HL-60/S4 (cell line): ENCODE data around the gene PPARGC1A.

Experiments used
- in situ Hi-C: fragments of 300-500 bp; cut with MboI; formaldehyde crosslinking; loops from 2 replicates; pipeline ENCODE4 v1.14.3; 2022; ENCODE audit warnings: low sequenced_read_pairs

Gene PPARGC1A

DNA sequence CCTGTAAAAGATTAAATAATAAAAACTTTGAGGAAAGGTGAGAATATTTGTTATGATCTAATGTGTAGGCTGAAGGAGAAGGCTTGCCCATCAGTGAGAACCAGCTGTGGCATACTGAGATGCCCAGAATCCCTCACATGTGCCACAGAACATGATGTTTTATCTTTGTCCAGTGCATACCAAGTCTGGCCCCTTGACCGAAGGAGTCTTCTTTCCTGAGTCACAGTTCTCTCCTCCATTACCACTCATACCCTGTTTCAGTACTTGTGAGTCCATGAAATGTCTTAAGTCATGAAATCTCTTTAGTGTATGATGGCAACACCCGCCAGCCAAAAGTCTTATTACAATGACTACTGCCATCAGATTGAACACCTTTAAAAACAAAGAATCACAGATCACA, 42.7 kb downstream of the PPARGC1A start:
- in situ Hi-C loops = no loop called here

GRCh38 chr4:23844961-23845360, 44.9 kb downstream of the PPARGC1A start:
- in situ Hi-C loops = no loop called here

- in situ Hi-C loops = no loop called here
Measured at GRCh38 chr4:23839279-23839678, 50.6 kb downstream of the PPARGC1A start.

GRCh38 chr4:23838607-23839006, 51.2 kb downstream of the PPARGC1A start:
- in situ Hi-C loops = no loop called here

- in situ Hi-C loops = no loop called here
Measured at GRCh38 chr4:23838131-23838530, 51.7 kb downstream of the PPARGC1A start.

DNA sequence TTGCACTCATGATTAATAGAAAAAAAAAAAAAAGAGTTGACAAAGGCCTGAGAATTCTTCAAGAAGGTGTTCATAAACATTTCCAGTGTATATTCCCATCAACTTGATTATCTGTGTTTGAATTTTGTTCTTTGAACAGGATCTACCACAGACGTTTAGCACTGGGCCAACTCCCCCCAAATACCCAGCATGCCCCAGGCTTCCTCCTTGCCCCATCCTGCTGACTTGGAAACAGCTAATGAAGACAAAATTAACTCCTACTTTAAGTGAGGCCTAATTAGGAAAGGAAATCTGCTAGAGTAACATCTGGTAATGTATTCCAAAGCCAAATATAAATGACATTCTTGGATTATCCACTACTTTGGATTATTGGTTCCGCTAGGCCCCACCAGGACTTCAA, 52.5 kb downstream of the PPARGC1A start:
- in situ Hi-C loops = no loop called here

GRCh38 chr4:23835774-23836478, 53.9 kb downstream of the PPARGC1A start:
- in situ Hi-C loops = no loop called here

- in situ Hi-C loops = no loop called here
Measured at GRCh38 chr4:23828779-23829178, 61.1 kb downstream of the PPARGC1A start.

DNA sequence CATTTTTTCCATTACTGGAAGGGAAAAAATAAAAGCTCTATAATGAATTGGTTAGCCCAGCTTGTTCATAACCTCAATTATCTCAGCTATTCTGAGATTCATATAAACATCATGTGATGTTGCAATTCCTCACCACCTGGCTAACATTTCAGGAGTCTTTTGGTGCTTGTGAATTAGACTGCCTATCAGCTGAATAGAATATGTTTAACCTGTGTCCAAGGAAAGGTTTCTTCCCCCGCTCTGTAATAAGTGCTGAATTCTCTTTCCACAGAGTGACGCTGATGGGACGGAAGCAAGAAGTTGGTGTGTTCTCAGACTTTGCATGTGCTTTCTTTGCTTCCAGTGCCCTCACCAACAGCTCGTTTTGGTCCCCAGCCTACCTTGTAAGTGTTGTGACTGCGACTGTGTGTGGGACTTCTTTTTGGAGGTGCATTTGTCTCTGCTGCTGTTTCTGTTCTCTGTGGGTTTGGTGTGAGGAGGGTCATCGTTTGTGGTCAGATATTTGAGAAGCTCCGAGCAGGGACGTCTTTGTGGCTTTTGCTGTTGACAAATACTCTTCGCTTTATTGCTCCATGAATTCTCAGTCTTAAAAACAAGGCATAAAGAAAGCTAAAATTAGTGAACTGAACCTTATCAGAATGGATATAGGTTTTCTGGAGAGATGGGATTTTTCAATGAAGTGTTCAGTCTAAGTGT, 61.7 kb downstream of the PPARGC1A start:
- in situ Hi-C loops = no loop called here

GRCh38 chr4:23822181-23822580, 67.7 kb downstream of the PPARGC1A start:
- in situ Hi-C loops = no loop called here

GRCh38 chr4:23819041-23819511, 70.8 kb downstream of the PPARGC1A start:
- in situ Hi-C loops = no loop called here

DNA sequence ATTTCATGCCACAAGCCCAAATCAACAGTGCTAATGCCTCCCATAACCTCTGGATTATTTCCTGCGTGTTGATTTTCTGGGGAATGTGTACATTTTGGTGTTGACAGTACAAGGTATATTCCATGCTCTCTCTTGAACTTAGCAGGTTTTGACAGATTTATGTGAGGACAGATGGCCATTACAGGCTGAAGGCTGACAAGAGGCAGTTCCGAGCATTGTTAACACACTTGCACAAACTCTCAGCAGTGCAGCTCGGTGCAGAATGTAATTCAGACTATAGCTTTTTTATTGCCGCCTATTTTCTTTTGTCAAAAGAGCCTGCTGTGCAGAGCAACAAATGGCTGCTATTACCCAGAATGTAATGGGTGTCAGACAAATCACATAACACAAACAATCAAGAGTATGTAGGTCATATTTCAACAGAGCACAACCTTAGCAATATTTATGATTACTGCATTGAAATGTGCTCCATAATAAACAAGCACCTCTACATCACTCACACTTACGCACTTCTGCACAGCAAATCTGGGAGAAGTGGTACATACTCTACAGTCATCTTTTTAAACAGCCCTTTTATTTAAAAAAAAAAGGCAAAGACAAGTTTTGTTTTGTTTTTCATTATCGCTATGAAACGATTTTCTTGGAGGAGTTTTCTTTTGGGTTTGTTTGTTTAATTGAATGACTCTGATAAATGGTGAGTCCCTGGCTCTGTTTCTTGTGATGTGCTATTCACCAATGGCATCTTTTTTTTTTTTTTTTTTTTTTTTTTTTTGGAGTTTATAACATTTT, 71.6 kb downstream of the PPARGC1A start:
- in situ Hi-C loops = no loop called here

DNA sequence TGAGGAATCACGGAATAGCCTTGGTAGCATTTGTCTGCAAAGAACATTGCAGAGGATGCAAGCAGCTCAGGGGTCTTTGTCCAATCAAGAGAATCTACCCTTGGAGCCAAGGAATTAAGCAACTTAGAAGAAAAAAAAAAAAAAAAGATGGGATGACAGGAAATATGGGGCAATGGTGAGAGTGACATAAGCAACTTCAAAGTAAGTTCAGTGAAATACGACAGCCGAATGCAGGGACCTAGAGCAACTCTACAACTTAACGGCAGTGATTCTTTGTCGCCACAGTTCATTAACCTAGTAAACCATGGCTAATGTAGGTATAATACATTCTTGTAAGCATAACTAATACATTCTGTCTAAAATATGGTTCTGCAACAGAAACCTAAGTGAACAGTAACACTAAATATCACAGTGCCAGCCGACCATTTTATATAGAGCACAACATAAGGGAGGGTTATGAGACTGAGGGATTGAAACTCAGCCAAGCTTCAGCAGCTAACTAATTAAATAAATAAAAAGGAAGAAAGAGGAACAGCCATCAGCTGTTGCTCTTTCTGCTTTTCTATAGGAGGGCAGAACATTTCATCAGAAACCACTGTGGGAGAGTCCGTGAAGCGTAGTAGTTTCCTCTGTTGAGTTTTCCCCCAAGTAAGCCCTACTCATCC, 74.7 kb downstream of the PPARGC1A start:
- in situ Hi-C loops = no loop called here

GRCh38 chr4:23814587-23814986, 75.3 kb downstream of the PPARGC1A start:
- in situ Hi-C loops = no loop called here

DNA sequence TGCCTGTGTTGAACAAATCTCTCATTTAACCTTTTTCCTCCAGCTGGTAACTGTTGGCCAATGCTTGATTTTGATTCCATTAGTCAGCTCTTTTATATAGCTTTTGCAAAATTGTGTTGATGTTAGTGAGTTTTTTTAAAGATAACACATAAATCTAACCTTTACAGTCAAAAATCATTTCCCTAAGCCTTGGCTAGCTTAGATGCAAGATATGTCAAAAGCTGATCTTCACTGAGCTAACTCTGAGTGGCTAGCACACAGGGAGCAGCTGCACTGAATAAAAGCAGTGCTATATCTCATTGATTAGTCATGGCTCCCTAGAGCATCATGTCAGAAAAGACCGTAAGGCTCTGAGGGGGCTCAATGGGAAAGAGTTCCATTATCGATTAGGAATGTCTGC, 78.7 kb downstream of the PPARGC1A start:
- in situ Hi-C loops = no loop called here

DNA sequence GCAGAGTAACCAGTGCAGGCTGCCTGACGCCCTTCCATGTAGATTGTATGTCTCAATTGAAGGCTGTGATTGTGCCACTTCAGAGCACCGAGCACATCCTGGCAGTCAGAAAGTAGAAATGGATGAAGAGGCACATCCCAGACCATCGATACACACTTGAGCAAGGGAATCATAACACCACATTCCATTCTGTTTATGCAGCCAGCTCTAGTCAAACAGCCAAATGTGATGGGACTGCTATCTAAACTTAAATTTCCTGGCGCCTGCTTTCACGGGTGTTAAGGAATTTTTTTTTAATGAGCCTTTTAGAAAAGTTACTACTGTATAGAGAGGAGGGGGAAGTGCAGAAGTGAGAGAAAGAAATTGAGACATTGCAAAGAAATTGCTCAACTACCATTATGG, 84.4 kb downstream of the PPARGC1A start:
- in situ Hi-C loops = no loop called here

DNA sequence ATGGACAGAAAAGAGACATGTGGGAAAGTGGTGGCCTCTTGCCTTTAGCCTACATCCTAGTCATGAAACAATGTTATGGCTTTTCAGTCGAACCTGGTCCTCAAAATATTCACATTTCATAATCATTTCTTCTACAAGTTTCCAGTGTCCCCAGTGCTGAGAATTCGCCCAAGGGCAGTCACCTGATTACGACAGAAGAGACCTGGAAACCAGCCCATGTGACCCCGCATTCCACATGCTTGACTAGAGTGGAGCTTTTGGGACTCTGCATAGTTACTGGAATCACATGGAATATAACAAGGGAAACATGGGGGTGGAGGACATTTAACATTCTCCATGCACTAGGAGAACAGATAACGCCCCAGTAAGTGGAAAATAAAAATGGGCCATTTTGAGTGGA, 100.1 kb downstream of the PPARGC1A start:
- in situ Hi-C loops = no loop called here

DNA sequence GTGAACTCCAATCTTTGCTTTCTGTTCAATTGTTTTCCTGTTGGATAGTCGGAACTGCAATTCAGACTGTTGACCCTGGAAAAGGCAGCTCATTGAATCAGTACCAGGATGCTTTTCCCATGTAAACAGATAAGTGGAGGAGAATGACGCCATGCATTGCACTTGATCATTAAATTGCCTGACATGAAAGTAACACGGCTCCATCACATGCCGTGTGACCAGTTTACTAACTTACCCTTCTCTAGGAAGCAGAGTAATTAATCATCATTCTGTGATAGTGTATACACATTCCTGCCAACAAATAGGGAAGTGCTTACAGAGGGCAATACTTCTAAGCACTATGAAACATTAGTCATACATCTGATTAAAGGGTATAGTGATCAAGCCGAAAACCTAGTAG, 101.4 kb downstream of the PPARGC1A start:
- in situ Hi-C loops = no loop called here

DNA sequence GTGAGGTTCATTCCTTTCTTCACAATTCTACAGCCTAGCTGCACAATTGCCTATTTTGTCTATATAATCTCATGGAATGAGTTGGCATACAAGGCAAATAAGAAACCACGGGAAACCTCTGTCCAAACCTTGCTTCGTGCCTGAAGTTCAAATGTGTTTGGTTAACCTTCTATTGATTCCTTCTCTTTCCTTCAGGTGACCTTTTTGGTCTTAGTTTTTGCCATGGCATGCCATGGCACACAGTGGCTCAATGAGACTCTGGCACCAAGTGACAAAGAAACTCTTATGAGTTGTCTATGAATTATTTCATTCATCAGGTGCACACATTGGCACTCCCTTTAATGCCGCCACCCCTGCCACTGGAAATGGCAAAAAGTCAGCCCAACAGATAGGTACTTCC, 101.8 kb downstream of the PPARGC1A start:
- in situ Hi-C loops = no loop called here

DNA sequence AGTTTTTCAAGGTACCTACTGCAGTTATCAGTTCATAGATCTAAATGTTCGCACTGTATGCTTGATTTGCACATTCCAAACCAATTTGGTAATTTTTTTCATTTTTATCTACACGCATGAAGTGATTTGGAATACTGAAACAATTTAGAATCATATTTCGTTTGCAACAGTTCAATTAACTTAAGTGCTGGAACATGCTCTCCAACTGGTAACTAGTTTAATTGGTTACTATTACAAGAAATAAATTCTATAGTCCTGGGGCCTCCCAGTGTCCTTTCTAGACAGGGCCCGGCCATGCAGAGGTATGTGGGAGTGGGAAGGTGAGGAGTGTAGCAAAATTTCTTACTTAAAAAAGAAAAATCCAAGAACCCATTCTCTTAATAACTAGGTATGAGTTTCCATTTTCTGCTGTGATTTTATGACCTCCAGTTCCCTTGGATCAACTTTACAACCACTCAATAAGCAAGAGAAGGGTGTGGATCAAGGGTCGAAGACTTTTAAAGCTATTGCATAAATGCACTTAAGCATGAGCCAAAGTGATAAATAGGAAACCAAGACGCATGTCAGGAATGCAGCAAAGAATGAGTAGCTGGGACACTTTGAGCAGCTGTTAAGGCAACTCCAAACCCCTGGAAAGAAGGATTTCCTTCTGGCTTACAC, 106.9 kb downstream of the PPARGC1A start:
- in situ Hi-C loops = no loop called here

GRCh38 chr4:23779839-23780238, 110.0 kb downstream of the PPARGC1A start:
- in situ Hi-C loops = no loop called here
